ENCODE measurements around the gene NR5A1. TPM values are rescaled to one million over a fixed set of nuclear protein-coding genes. Genes with fewer than 3 reads are reported as not detected.

NR5A1 gene
- total and polyA plus RNA-seq, 2 of the 13 experiments (the other 11 are each of a cell fraction or from before 2014, with no cell fraction given) = 28.9 to 44.7 TPM

GRCh38 chr9:124530246-124530645 is 23.0 kb upstream of the NR5A1 start:
- in situ Hi-C loops (cut with HindIII; ENCODE audit: extremely low pct_ligation_motif_present, low pct_unique_long_range_greater_than_20kb) = no loop called here
- FAIRE-seq = no peak
- intact Hi-C loops (cut with micrococcal nuclease; ENCODE audit: unreplicated experiment) = no loop called here

DNA sequence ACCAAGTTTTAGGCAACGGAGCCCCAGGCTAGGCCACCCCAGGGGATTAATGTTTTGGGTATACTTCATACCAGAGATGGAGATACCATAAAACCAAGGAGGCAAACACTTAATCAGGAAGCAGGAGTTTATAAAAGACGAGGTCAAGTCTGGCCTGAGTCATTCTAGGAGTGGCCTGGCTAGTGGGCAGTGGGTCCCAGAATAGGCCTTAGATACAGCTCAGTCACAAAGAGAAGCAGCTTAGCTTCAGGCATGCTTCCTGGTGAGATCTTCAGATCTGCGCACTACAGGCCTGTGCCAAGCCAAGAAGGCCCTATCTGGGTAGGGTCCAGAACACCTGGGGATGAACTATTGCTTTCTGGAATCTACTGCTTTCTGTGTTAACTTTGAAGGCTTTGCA is 20.6 kb upstream of the NR5A1 start:
- CTCF ChIA-PET (ENCODE audit: low intra/inter-chr PET ratio, low total read pairs) = no interaction called here
- BruUV-seq (replicated peaks) = no TSS peak
- Histone ChIP-seq H3K4me2 (ENCODE audit: low read depth, low read length) (no peak overlapping the region), H3K9ac (ENCODE audit: insufficient read depth, low read depth, low read length) (no peak overlapping the region), H4K20me1 (ENCODE audit: insufficient read depth, low read length) (no peaks in the 10 kb centered on the region), H3K27me3 (ENCODE audit: control insufficient read depth in 1 of 2, insufficient read depth in 2 of 2, low read length in 2 of 2) (no peaks in the 10 kb centered on the region), H3K4me1 (ENCODE audit: insufficient read depth, low read length) (peaks cover 16% of the 10 kb centered on the region), H3K27ac (ENCODE audit: extremely low read length, insufficient read depth, low read length) (no peak overlapping the region), H3K36me3 (replicated peaks in 1 of 2; ENCODE audit: control insufficient read depth in 1 of 2, insufficient read depth in 2 of 2, low read length in 2 of 2) (peaks cover 19 to 66% of the 10 kb centered on the region in 2 experiments), H2AFZ (ENCODE audit: low read length) (no peak overlapping the region), H3K79me2 (ENCODE audit: insufficient read depth, low read length) (no peaks in the 10 kb centered on the region), H3K4me3 (replicated peaks in 1 of 3; ENCODE audit: insufficient read depth in 1 of 3, low read depth in 2 of 3, low read length in 3 of 3) (no peak overlapping the region), H3K9me3 (ENCODE audit: low read length) (no peaks in the 10 kb centered on the region)
- in situ Hi-C loops (cut with HindIII; ENCODE audit: extremely low pct_ligation_motif_present, low pct_unique_long_range_greater_than_20kb) = no loop called here
- POLR2A ChIA-PET = no interaction called here
- intact Hi-C loops (cut with micrococcal nuclease; ENCODE audit: unreplicated experiment) = no loop called here
- FAIRE-seq (no peak), ATAC-seq (peak; percentile 44; the same call in 2 of the 3 replicates), DNase-seq (ENCODE audit: low spot score) (no peak)
- WGBS (ENCODE audit: low lambda C conversion rate) = 87% methylated on average over 3 of the region's 3 CpGs
- TF ChIP-seq GMEB2 (CRISPR knock-in tag; IDR thresholded peaks at IDR 0.05; ENCODE audit: low read depth) = no peak
- no peak for TF ChIP-seq IKZF1 (IDR thresholded peaks at IDR 0.05)
- no peak for TF ChIP-seq GZF1 (CRISPR knock-in tag; IDR thresholded peaks at IDR 0.05)
- no peak for TF ChIP-seq ONECUT2 (CRISPR knock-in tag; IDR thresholded peaks at IDR 0.05)
- TF ChIP-seq, protein P1, sequence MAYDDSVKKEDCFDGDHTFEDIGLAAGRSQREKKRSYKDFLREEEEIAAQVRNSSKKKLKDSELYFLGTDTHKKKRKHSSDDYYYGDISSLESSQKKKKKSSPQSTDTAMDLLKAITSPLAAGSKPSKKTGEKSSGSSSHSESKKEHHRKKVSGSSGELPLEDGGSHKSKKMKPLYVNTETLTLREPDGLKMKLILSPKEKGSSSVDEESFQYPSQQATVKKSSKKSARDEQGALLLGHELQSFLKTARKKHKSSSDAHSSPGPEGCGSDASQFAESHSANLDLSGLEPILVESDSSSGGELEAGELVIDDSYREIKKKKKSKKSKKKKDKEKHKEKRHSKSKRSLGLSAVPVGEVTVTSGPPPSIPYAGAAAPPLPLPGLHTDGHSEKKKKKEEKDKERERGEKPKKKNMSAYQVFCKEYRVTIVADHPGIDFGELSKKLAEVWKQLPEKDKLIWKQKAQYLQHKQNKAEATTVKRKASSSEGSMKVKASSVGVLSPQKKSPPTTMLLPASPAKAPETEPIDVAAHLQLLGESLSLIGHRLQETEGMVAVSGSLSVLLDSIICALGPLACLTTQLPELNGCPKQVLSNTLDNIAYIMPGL (CRISPR knock-in tag; IDR thresholded peaks at IDR 0.05; ENCODE audit: borderline replicate concordance in 1 of 2, low read depth in 1 of 2) = no peak
- TF ChIP-seq MIER2 (CRISPR knock-in tag; IDR thresholded peaks at IDR 0.05) = no peak
- TF ChIP-seq POLR2AphosphoS2 (IDR thresholded peaks at IDR 0.05; ENCODE audit: low read depth, low read length) = no peak

More at GRCh38 chr9:124530246-124530645, 23.0 kb upstream of the NR5A1 start:
- H3K4me2 ChIP-seq (ENCODE audit: low read depth, low read length) = no peak overlapping the region
- H3K4me3 ChIP-seq (replicated peaks in 1 of 3; ENCODE audit: insufficient read depth in 1 of 3, low read depth in 2 of 3, low read length in 3 of 3) = no peak overlapping the region
- no peak for DNase-seq (ENCODE audit: low spot score)
- ChIA-PET CTCF (ENCODE audit: low intra/inter-chr PET ratio, low total read pairs) (no interaction called here), POLR2A (no interaction called here)
- peaks cover 24% of the 10 kb centered on the region for H3K4me1 ChIP-seq (ENCODE audit: insufficient read depth, low read length)
- H4K20me1 ChIP-seq (ENCODE audit: insufficient read depth, low read length) = no peaks in the 10 kb centered on the region
- H3K9ac ChIP-seq (ENCODE audit: insufficient read depth, low read depth, low read length) = no peak overlapping the region
- peaks cover 24 to 70% of the 10 kb centered on the region in 2 experiments for H3K36me3 ChIP-seq (replicated peaks in 1 of 2; ENCODE audit: control insufficient read depth in 1 of 2, insufficient read depth in 2 of 2, low read length in 2 of 2)
- BruUV-seq (replicated peaks) = no TSS peak
- ATAC-seq = no peak
- WGBS (ENCODE audit: low lambda C conversion rate) = 93% methylated on average over 4 of the region's 4 CpGs
- H2AFZ ChIP-seq (ENCODE audit: low read length) = no peak overlapping the region
- no peaks in the 10 kb centered on the region for H3K79me2 ChIP-seq (ENCODE audit: insufficient read depth, low read length)
- H3K27me3 ChIP-seq (ENCODE audit: control insufficient read depth in 1 of 2, insufficient read depth in 2 of 2, low read length in 2 of 2) = no peaks in the 10 kb centered on the region
- H3K27ac ChIP-seq (ENCODE audit: extremely low read length, insufficient read depth, low read length) = no peak overlapping the region
- TF ChIP-seq MZF1 (CRISPR knock-in tag; IDR thresholded peaks at IDR 0.05; ENCODE audit: borderline replicate concordance) = no peak
- no peak for TF ChIP-seq FOSL1 (CRISPR knock-in tag; IDR thresholded peaks at IDR 0.05; ENCODE audit: borderline replicate concordance)
- TF ChIP-seq MBNL3 (CRISPR knock-in tag; conservative IDR thresholded peaks at IDR 0.05) = no peak
- no peak for TF ChIP-seq KLF11 (CRISPR knock-in tag; IDR thresholded peaks at IDR 0.05)
- no peak for TF ChIP-seq PAX8 (CRISPR knock-in tag; IDR thresholded peaks at IDR 0.05; ENCODE audit: borderline replicate concordance)
- no peak for TF ChIP-seq ZNF383 (CRISPR knock-in tag; IDR thresholded peaks at IDR 0.05; ENCODE audit: borderline replicate concordance)
- TF ChIP-seq GFI1 (CRISPR knock-in tag; IDR thresholded peaks at IDR 0.05; ENCODE audit: borderline replicate concordance) = no peak
- no peak for TF ChIP-seq ZNF251 (CRISPR knock-in tag; IDR thresholded peaks at IDR 0.05)
- no peak for TF ChIP-seq PCBP2 (optimal IDR thresholded peaks at IDR 0.05; ENCODE audit: low read depth, low read length, poor library complexity, severe bottlenecking)
- no peak for TF ChIP-seq RELA (CRISPR knock-in tag; IDR thresholded peaks at IDR 0.05)
- H3K9me3 ChIP-seq (ENCODE audit: low read length) = no peaks in the 10 kb centered on the region
